ENCODE results near the gene PRRX1.

The PRRX1 gene

DNA sequence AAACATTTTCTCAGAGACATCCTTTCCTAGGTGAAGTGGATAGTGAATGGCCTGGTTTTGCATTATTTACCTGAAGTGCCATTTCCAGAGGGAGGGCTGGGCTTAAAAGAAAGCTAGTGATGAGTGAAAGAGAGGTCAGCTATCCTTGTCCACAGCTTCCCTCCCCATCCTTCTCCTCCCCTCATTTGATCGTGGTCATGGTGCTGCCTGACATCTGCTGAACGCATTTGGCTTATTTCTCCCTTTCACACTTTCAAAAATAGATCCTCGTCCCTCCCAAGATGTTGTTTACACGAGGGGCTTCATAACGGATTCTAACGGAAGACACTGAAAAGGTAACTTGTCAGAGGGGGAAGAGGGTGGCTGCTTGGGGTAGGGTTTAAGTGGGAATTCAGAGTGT lies 66.1 kb downstream of the PRRX1 start:
- Histone ChIP-seq H3K27ac (no peak overlapping the region), H3K79me2 (no peaks in the 10 kb centered on the region)
- TF ChIP-seq, protein P1, sequence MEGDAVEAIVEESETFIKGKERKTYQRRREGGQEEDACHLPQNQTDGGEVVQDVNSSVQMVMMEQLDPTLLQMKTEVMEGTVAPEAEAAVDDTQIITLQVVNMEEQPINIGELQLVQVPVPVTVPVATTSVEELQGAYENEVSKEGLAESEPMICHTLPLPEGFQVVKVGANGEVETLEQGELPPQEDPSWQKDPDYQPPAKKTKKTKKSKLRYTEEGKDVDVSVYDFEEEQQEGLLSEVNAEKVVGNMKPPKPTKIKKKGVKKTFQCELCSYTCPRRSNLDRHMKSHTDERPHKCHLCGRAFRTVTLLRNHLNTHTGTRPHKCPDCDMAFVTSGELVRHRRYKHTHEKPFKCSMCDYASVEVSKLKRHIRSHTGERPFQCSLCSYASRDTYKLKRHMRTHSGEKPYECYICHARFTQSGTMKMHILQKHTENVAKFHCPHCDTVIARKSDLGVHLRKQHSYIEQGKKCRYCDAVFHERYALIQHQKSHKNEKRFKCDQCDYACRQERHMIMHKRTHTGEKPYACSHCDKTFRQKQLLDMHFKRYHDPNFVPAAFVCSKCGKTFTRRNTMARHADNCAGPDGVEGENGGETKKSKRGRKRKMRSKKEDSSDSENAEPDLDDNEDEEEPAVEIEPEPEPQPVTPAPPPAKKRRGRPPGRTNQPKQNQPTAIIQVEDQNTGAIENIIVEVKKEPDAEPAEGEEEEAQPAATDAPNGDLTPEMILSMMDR (IDR thresholded peaks at IDR 0.05), result no peak

DNA sequence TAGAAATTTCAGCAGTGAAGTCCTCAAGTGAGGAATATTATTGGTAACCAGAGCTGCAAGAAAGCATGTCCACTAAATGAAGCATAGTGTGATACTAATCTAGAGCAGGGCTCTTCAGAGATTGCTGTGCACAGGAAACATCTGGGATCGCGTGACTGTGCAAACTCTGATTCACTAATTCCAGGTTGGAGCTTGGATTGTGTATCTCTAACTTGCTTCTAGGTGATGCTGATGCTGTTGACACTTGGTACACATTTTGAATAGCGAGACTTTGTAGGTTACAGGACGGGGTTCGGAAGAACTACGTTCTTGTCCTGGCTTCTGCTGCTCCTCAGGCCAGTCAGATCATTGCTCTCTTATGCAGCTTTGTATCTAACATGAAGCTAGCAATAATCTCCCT lies 66.5 kb downstream of the PRRX1 start:
- TF ChIP-seq, protein P1 (IDR thresholded peaks at IDR 0.05), result no peak
- Histone ChIP-seq H3K36me3 (ENCODE audit: control insufficient read depth, insufficient read depth, low read length) (no peaks in the 10 kb centered on the region), H3K4me2 (ENCODE audit: low read length) (no peak overlapping the region), H2AFZ (no peak overlapping the region), H3K79me2 (no peaks in the 10 kb centered on the region), H3K4me3 (ENCODE audit: low read depth, low read length) (no peak overlapping the region), H3K27me3 (ENCODE audit: control insufficient read depth, insufficient read depth, low read length) (no peaks in the 10 kb centered on the region), H3K9ac (no peak overlapping the region), H3K27ac (no peak overlapping the region), H3K9me3 (ENCODE audit: control insufficient read depth, low read length) (no peaks in the 10 kb centered on the region), H3K4me1 (no peaks in the 10 kb centered on the region)

More for the DNA sequence above, 66.1 kb downstream of the PRRX1 start:
- Histone ChIP-seq H3K4me1 (no peaks in the 10 kb centered on the region), H3K9me3 (ENCODE audit: control insufficient read depth, low read length) (no peaks in the 10 kb centered on the region), H3K4me3 (ENCODE audit: low read depth, low read length) (no peak overlapping the region), H2AFZ (no peak overlapping the region), H3K36me3 (ENCODE audit: control insufficient read depth, insufficient read depth, low read length) (no peaks in the 10 kb centered on the region), H3K9ac (no peak overlapping the region), H3K4me2 (ENCODE audit: low read length) (no peak overlapping the region), H3K27me3 (ENCODE audit: control insufficient read depth, insufficient read depth, low read length) (no peaks in the 10 kb centered on the region)

DNA sequence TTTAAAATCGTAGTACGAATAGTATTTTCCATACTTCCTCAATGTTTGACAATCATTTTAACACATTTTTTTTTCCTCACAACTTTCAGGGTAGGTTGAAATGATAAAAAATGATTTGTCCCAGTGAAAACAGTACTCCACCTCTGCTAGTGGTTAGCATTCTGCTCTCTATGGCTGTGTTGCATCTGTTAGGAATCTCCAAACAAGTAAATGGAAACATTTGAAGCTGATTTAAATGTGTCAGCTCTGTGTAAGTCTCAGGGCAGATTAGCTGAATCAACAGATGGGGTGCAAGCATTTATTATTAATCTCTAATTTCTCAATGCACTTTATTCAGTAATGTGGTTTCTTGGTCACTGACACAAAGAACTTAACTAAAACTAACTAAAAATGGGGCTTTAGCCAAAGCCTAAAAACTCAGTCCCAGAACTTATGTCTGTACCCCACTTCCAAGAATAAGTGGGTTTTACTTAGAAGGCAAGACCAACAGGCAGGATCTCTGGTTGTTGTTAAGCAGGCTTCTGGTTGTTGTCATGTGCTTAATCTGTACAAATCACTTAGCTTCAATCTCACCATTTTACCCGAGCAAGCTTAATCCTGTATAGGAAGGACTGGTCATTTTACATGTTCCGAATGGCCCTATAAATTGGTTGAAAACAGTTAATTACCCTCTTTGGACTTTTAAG lies 67.8 kb downstream of the PRRX1 start:
- TF ChIP-seq, protein P1 (IDR thresholded peaks at IDR 0.05), result no peak
- H3K27me3 ChIP-seq (ENCODE audit: control insufficient read depth, insufficient read depth, low read length), result no peaks in the 10 kb centered on the region
- no peak overlapping the region for H3K4me3 ChIP-seq (ENCODE audit: low read depth, low read length)
- H3K4me1 ChIP-seq, result no peaks in the 10 kb centered on the region
- no peaks in the 10 kb centered on the region for H3K9me3 ChIP-seq (ENCODE audit: control insufficient read depth, low read length)
- H3K27ac ChIP-seq, result no peak overlapping the region
- H2AFZ ChIP-seq, result no peak overlapping the region
- no peaks in the 10 kb centered on the region for H3K36me3 ChIP-seq (ENCODE audit: control insufficient read depth, insufficient read depth, low read length)
- H3K4me2 ChIP-seq (ENCODE audit: low read length), result no peak overlapping the region
- H3K9ac ChIP-seq, result no peak overlapping the region
- no peaks in the 10 kb centered on the region for H3K79me2 ChIP-seq

DNA sequence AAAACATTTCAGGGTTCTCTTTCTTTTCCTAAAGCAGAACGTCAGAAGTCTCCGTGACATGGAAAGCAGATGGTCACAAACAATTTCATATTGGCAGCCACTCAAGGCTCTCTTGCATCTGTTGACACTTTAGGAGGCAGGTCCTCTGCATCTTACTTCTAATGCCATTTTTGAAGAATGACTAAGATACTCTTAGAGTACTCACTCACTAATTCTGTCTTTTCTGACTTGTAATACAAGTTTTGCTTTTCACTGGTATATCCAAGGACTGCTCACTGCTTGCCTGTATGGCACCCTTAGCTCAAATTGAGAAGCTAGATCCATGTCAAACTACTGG lies 68.3 kb downstream of the PRRX1 start:
- no peaks in the 10 kb centered on the region for H3K79me2 ChIP-seq
- no peak overlapping the region for H3K9ac ChIP-seq
- H3K4me1 ChIP-seq, result no peaks in the 10 kb centered on the region
- H3K27ac ChIP-seq, result no peak overlapping the region
- no peak overlapping the region for H2AFZ ChIP-seq
- no peaks in the 10 kb centered on the region for H3K27me3 ChIP-seq (ENCODE audit: control insufficient read depth, insufficient read depth, low read length)
- no peaks in the 10 kb centered on the region for H3K9me3 ChIP-seq (ENCODE audit: control insufficient read depth, low read length)
- H3K4me3 ChIP-seq (ENCODE audit: low read depth, low read length), result no peak overlapping the region
- H3K36me3 ChIP-seq (ENCODE audit: control insufficient read depth, insufficient read depth, low read length), result no peaks in the 10 kb centered on the region
- TF ChIP-seq, protein P1 (IDR thresholded peaks at IDR 0.05), result no peak
- H3K4me2 ChIP-seq (ENCODE audit: low read length), result no peak overlapping the region
